B cell (primary cell): ENCODE measurements around the gene DIPK1B. TPM values are rescaled to one million over a fixed set of nuclear protein-coding genes. Genes with fewer than 3 reads are reported as not detected.

Source experiments
- ATAC-seq: fragments of 200-7000 bp; cut with Tn5 transposase; one replicate; pipeline ENCODE4 v1.10.0; 2021; ENCODE audit warnings: low read depth, mild to moderate bottlenecking, moderate number of reproducible peaks, moderate library complexity
- CTCF ChIA-PET: fragments of 350-600 bp; sonication (Branson Sonifier 250); formaldehyde crosslinking; loops from one replicate; lab custom pipeline; 2021; ENCODE audit warnings: antibody characterized with exemption, inconsistent platforms; lab: Charles Lee
- POLR2A ChIA-PET: fragments of 350-600 bp; sonication (Branson Sonifier 250); formaldehyde crosslinking; loops from one replicate; lab custom pipeline; 2021; ENCODE audit warnings: antibody characterized with exemption; lab: Charles Lee
- DNase-seq: peaks from one replicate; pipeline ENCODE4 v3.0.0; 2013
- H2AFZ ChIP-seq: 2 replicates; pipeline ENCODE4 v1.6.1; 2012; ENCODE audit warnings: mild to moderate bottlenecking, low read depth, low read length; ENCODE audit not compliant: insufficient read depth, poor library complexity, severe bottlenecking
- H3K27ac ChIP-seq, 2 donors: 1 replicate in 1 of 2; 2 replicates in 1 of 2; pipeline ENCODE4 v1.5.1; 2012 to 2013; ENCODE audit warnings: low read length in 2 of 2, mild to moderate bottlenecking in 2 of 2, moderate library complexity in 1 of 2
- H3K27me3 ChIP-seq, 4 experiments: fragments of 200-600 bp in 1 of 4; sonication (generic) in 1 of 4; replicated peaks in 1 of 4; 1 replicate in 2 of 4; 2 replicates in 2 of 4; pipeline versions ENCODE4 v1.6.1 to v1.7.0; 2013 to 2016; ENCODE audit warnings: low read length in 3 of 4, mild to moderate bottlenecking in 2 of 4, mixed read lengths in 1 of 4, moderate library complexity in 1 of 4; ENCODE audit not compliant: insufficient read depth in 4 of 4, control insufficient read depth in 3 of 4; ENCODE audit errors: control extremely low read depth in 1 of 4
- H3K36me3 ChIP-seq, 2 experiments: replicated peaks in 1 of 2; 1 replicate in 1 of 2; 2 replicates in 1 of 2; pipeline versions ENCODE4 v1.6.1 to v1.7.1; 2013; ENCODE audit warnings: low read length in 1 of 2; ENCODE audit not compliant: insufficient read depth in 2 of 2, control insufficient read depth in 1 of 2; ENCODE audit errors: control extremely low read depth in 1 of 2, extremely low read depth in 1 of 2
- H3K4me1 ChIP-seq, 2 donors: fragments of 200-600 bp in 1 of 2; sonication (generic) in 1 of 2; 1 replicate in 1 of 2; 2 replicates in 1 of 2; pipeline versions ENCODE4 v1.5.1 to v1.6.1; 2013 to 2017; ENCODE audit warnings: low read length in 2 of 2; ENCODE audit not compliant: control insufficient read depth in 2 of 2, insufficient read depth in 2 of 2
- H3K4me2 ChIP-seq: replicated peaks from 2 replicates; pipeline ENCODE3; 2012; ENCODE audit warnings: mild to moderate bottlenecking, low read depth, low read length; ENCODE audit not compliant: poor library complexity, severe bottlenecking
- H3K4me3 ChIP-seq, 5 experiments: fragments of 200-600 bp in 1 of 5; sonication (generic) in 1 of 5; 1 replicate in 3 of 5; 2 replicates in 2 of 5; pipeline versions ENCODE4 v1.5.1 to v1.7.0; 2011 to 2016; ENCODE audit warnings: low read length in 4 of 5, mild to moderate bottlenecking in 4 of 5, low read depth in 2 of 5, control low read depth in 1 of 5, moderate library complexity in 1 of 5; ENCODE audit not compliant: insufficient read depth in 1 of 5; ENCODE audit errors: control extremely low read depth in 1 of 5, extremely low read depth in 1 of 5
- H3K79me2 ChIP-seq: fragments of 200-600 bp; sonication (generic); one replicate; pipeline ENCODE4 v1.6.0; 2016; ENCODE audit warnings: low read length; ENCODE audit not compliant: control insufficient read depth, insufficient read depth
- H3K9ac ChIP-seq: fragments of 200-600 bp; sonication (generic); 2 replicates; pipeline ENCODE4 v1.6.1; 2017; ENCODE audit warnings: mild to moderate bottlenecking, low read length, moderate library complexity
- H3K9me3 ChIP-seq, 3 donors: one replicate each; pipeline versions ENCODE4 v1.6.1 to v1.7.1; 2013; ENCODE audit warnings: low read length in 2 of 3; ENCODE audit not compliant: control insufficient read depth in 2 of 3, insufficient read depth in 1 of 3; ENCODE audit errors: control extremely low read depth in 1 of 3
- H4K20me1 ChIP-seq: 2 replicates; pipeline ENCODE4 v1.6.0; 2012; ENCODE audit warnings: mild to moderate bottlenecking, low read length; ENCODE audit not compliant: insufficient read depth, control insufficient read depth, poor library complexity, severe bottlenecking
- H3K27ac Mint-ChIP-seq: one replicate; pipeline ENCODE4 v1.8.0; 2021; ENCODE audit warnings: mixed read lengths
- H3K27me3 Mint-ChIP-seq: one replicate; pipeline ENCODE4 v1.8.0; 2021; ENCODE audit warnings: mixed read lengths
- H3K4me1 Mint-ChIP-seq: one replicate; pipeline ENCODE4 v1.8.0; 2021; ENCODE audit warnings: mixed read lengths
- H3K4me3 Mint-ChIP-seq: one replicate; pipeline ENCODE4 v1.8.0; 2021; ENCODE audit warnings: mixed read lengths
- H3K9me3 Mint-ChIP-seq: one replicate; pipeline ENCODE4 v1.8.0; 2022; ENCODE audit warnings: mixed read lengths; ENCODE audit not compliant: insufficient read depth
- CTCF ChIP-seq: fragments of 200-600 bp; IDR thresholded peaks from one replicate; pipeline ENCODE4 v1.8.0; 2022; ENCODE audit warnings: antibody characterized with exemption, mild to moderate bottlenecking
- EZH2 ChIP-seq: IDR thresholded peaks from 2 replicates; pipeline ENCODE4 v1.6.1; 2012; ENCODE audit warnings: borderline replicate concordance, low read depth, mild to moderate bottlenecking, moderate library complexity, low read length; ENCODE audit not compliant: insufficient read depth, poor library complexity, severe bottlenecking
- WGBS: methylation state at CpG from one replicate; pipeline ENCODE4 v1.1.5; 2013; ENCODE audit warnings: missing lambda C conversion rate; ENCODE audit not compliant: insufficient coverage; 5-methylcytosine and 5-hydroxymethylcytosine counted together
- intact Hi-C: fragments of 100-400 bp; cut with micrococcal nuclease; formaldehyde crosslinking; loops from one replicate; pipeline ENCODE4 v1.10.0; 2022
- polyA plus RNA-seq: library from polyadenylated mRNA; depleted of rRNA; stranded (reverse); fragments of >200 nt; gene quantifications from 2 replicates; pipeline ENCODE4 v1.2.3, GENCODE V29; 2012
- total RNA-seq, 2 donors: library from RNA; stranded (reverse); fragments of 120-200 nt in 1 of 2; gene quantifications; 1 replicate in 1 of 2; 2 replicates in 1 of 2; pipeline versions ENCODE4 v1.2.3 to v1.2.4, GENCODE V29; 2013 to 2022

DIPK1B gene
- total and polyA plus RNA-seq, 2 donors (not counting 1 experiment from before 2014, with no cell fraction given): 9.6 TPM

- H3K27ac Mint-ChIP-seq: no peak overlapping the region
- CTCF ChIA-PET: no interaction called here
- H3K79me2 ChIP-seq: peaks cover 5% of the 10 kb centered on the region
Measured at GRCh38 chr9:136690806-136691261, 21.5 kb upstream of the DIPK1B start.

More at GRCh38 chr9:136690806-136691261, 21.5 kb upstream of the DIPK1B start:
- H3K4me3 ChIP-seq: no peak overlapping the region
- no peaks in the 10 kb centered on the region for H3K36me3 ChIP-seq
- Mint-ChIP-seq H3K4me3 (no peak overlapping the region), H3K9me3 (no peaks in the 10 kb centered on the region), H3K4me1 (peaks cover 14% of the 10 kb centered on the region), H3K27me3 (peaks cover 6% of the 10 kb centered on the region)
- TF ChIP-seq EZH2: no peak
- no peak for TF ChIP-seq CTCF
- peaks cover 0 to 10% (median 3%) of the 10 kb centered on the region in 4 experiments for H3K27me3 ChIP-seq
- H4K20me1 ChIP-seq: peaks cover 8% of the 10 kb centered on the region
- DNase-seq (no peak), ATAC-seq (no peak)
- no peak overlapping the region for H3K9ac ChIP-seq
- no peak overlapping the region for H3K4me2 ChIP-seq
- intact Hi-C loops: no loop called here
- 90% methylated on average over 9 of the region's 15 CpGs for WGBS
- H3K9me3 ChIP-seq: peaks cover 0 to 9% (median 0%) of the 10 kb centered on the region in 3 donors
- H2AFZ ChIP-seq: no peak overlapping the region
- POLR2A ChIA-PET: no interaction called here
- peaks cover 11 to 21% of the 10 kb centered on the region in 2 donors for H3K4me1 ChIP-seq
- H3K27ac ChIP-seq: no peak overlapping the region
